ENCODE data around the gene IRF2BP1.

Gene IRF2BP1

GRCh38 chr19:45860359-45861259, 25.3 kb downstream of the IRF2BP1 start:
- no peak for DNase-seq

- no peak for DNase-seq
These were observed 31.7 kb downstream of the IRF2BP1 start for GRCh38 chr19:45854167-45854778.

- no peak for DNase-seq
These were observed 33.0 kb downstream of the IRF2BP1 start for GRCh38 chr19:45852983-45853382.

- DNase-seq, result no peak
These were observed 33.7 kb downstream of the IRF2BP1 start for GRCh38 chr19:45852145-45852750.

- DNase-seq, result no peak
These were observed 37.0 kb downstream of the IRF2BP1 start for GRCh38 chr19:45848922-45849321.

- DNase-seq, result no peak
These were observed 38.3 kb downstream of the IRF2BP1 start for GRCh38 chr19:45847663-45848062.

GRCh38 chr19:45842198-45842597, 43.7 kb downstream of the IRF2BP1 start:
- no peak for DNase-seq

- no peak for DNase-seq
These were observed 51.0 kb downstream of the IRF2BP1 start for GRCh38 chr19:45834970-45835369.
